Fibroblast of skin of back (primary cell): ENCODE data around the gene TCF3. TPM values are rescaled to one million over a fixed set of nuclear protein-coding genes. Genes with fewer than 3 reads are reported as not detected.
A peak's percentile ranks its signal among the peaks of the same experiment; 100 is the strongest.
"Not testable (repeated sequence)": the region's sequence is repeated elsewhere in the genome, so short reads cannot be mapped to it uniquely, and the experiment has no call there.

Source experiments
- DNase-seq: peaks from one replicate; pipeline ENCODE4 v3.0.0-alpha.2; 2013
- polyA plus RNA-seq, 2 experiments: library from polyadenylated mRNA; unstranded; fragments of 120-200 nt; gene quantifications; one replicate each; pipeline ENCODE4 v1.2.1, GENCODE V29; 2013; ENCODE audit not compliant: insufficient read length in 2 of 2

The TCF3 gene
- polyA plus RNA-seq (2013, experiment 1 of 2; ENCODE audit: insufficient read length) = 152 TPM
- polyA plus RNA-seq (2013, experiment 2 of 2; ENCODE audit: insufficient read length) = 119 TPM

- DNase-seq = peak; percentile 97
Measured at GRCh38 chr19:1652471-1653299, at the start of gene TCF3. TCF3 (minus strand) TSS chr19:1652615; CDS start chr19:1650248, 2,367 bp downstream.

- DNase-seq = no peak
Measured at GRCh38 chr19:1700733-1701663, 48.6 kb upstream of the TCF3 start.

GRCh38 chr19:1699998-1700732, 47.8 kb upstream of the TCF3 start:
- no peak for DNase-seq

- no peak for DNase-seq
Measured at GRCh38 chr19:1699386-1699785, 47.0 kb upstream of the TCF3 start.

- DNase-seq = no peak
Measured at GRCh38 chr19:1698636-1699035, 46.2 kb upstream of the TCF3 start.

- DNase-seq = not testable (repeated sequence)
Measured at GRCh38 chr19:1695481-1695880, 43.1 kb upstream of the TCF3 start.

GRCh38 chr19:1691589-1692290, 39.3 kb upstream of the TCF3 start:
- no peak for DNase-seq

GRCh38 chr19:1690699-1691307, 38.4 kb upstream of the TCF3 start:
- peak; percentile 17 for DNase-seq

- DNase-seq = not testable (repeated sequence)
Measured at GRCh38 chr19:1685785-1686184, 33.4 kb upstream of the TCF3 start.

GRCh38 chr19:1685046-1685445, 32.6 kb upstream of the TCF3 start:
- no peak for DNase-seq

GRCh38 chr19:1684573-1684912, 32.1 kb upstream of the TCF3 start:
- DNase-seq = no peak

- no peak for DNase-seq
Measured at GRCh38 chr19:1683869-1684572, 31.6 kb upstream of the TCF3 start.

GRCh38 chr19:1680976-1681375, 28.6 kb upstream of the TCF3 start:
- DNase-seq = no peak

- DNase-seq = no peak
Measured at GRCh38 chr19:1678073-1678472, 25.7 kb upstream of the TCF3 start.

- no peak for DNase-seq
Measured at GRCh38 chr19:1676351-1677266, 24.2 kb upstream of the TCF3 start.

GRCh38 chr19:1675633-1676350, 23.4 kb upstream of the TCF3 start:
- no peak for DNase-seq

GRCh38 chr19:1674293-1674679, 21.9 kb upstream of the TCF3 start:
- DNase-seq = no peak

GRCh38 chr19:1673645-1674292, 21.4 kb upstream of the TCF3 start:
- no peak for DNase-seq
